ENCODE data around the gene PCBP3.

DNA sequence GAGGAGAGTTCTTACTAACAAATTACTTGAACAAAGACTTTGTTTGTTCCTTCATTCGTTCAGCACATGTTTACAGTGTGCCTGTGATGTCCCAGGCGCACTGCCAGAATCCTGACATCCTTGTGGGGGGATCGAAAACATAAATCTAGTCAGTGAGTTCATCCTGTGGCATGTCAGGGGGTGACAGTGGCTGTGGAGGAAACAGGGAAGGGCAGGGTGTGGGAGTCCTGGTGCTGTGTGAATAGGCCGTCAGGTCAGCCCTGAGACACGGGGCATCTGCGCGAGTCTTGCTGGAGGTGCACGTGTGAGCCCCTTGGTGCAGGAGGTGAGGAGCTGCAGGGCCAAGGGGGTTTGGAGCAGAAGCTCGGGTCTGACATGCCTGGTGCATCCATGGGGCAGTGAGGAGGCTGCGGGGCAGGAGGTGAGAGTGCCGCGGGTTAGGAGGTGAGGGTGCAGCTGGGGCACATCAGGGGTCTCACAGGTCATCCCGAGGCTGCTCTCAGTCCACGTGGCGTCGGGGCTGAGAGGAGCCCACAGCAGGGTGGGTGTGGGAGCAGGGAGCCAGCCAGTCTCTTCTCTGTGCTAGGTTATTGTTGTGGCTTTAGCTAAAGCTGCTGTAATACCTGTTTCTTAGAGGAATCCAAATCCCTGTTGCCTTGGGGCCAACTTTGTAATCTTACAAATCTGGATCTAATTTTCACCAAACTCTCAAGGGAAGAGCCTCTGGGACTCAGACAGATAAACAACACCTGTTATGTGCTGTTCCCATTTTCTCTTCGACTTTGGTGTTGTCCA is 93.4 kb downstream of the PCBP3 start:
- TF ChIP-seq CTCF (IDR thresholded peaks at IDR 0.05; ENCODE audit: low read depth, low read length, missing input control) (no peak), REST (IDR thresholded peaks at IDR 0.05) (no peak), NR2F2 (IDR thresholded peaks at IDR 0.05) (no peak)
